Esophagus muscularis mucosa (tissue), 4 donors: ENCODE measurements around the gene HIC1. TPM values are rescaled to one million over a fixed set of nuclear protein-coding genes. Genes with fewer than 3 reads are reported as not detected.

Source experiments
- DNase-seq: peaks from one replicate; pipeline ENCODE4 v3.0.0-alpha.2; 2017; ENCODE audit errors: extremely low spot score
- H3K27ac ChIP-seq, 4 donors: fragments of 200-600 bp; sonication (generic); replicated peaks in 1 of 4; 1 replicate in 3 of 4; 2 replicates in 1 of 4; pipeline ENCODE4 v1.5.1; 2016 to 2019; ENCODE audit warnings: mild to moderate bottlenecking in 1 of 4
- H3K27me3 ChIP-seq, 4 donors: fragments of 200-600 bp; sonication (generic); one replicate each; pipeline versions ENCODE4 v1.5.1 to v1.6.0; 2016 to 2019
- H3K36me3 ChIP-seq, 4 donors: fragments of 200-600 bp; sonication (generic); one replicate each; pipeline ENCODE4 v1.5.1; 2016 to 2019
- H3K4me1 ChIP-seq, 4 donors: fragments of 200-600 bp; sonication (generic); one replicate each; pipeline ENCODE4 v1.5.1; 2016 to 2019
- H3K4me3 ChIP-seq, 4 donors: fragments of 200-600 bp; sonication (generic); 1 replicate in 2 of 4; 2 replicates in 2 of 4; pipeline ENCODE4 v1.5.1; 2016 to 2019; ENCODE audit warnings: mild to moderate bottlenecking in 4 of 4, moderate library complexity in 1 of 4
- H3K9me3 ChIP-seq, 4 donors: fragments of 200-600 bp; sonication (generic); 1 replicate in 3 of 4; 2 replicates in 1 of 4; pipeline ENCODE4 v1.5.1; 2016 to 2019
- CTCF ChIP-seq, 3 experiments: fragments of 200-600 bp in 2 of 3; fragments of 450-650 bp in 1 of 3; sonication (generic) in 2 of 3; IDR thresholded peaks; one replicate each; pipeline ENCODE4 v1.5.1; 2017 to 2019; ENCODE audit warnings: antibody characterized with exemption in 3 of 3, mild to moderate bottlenecking in 2 of 3, moderate library complexity in 1 of 3
- EP300 ChIP-seq: sonication (generic); formaldehyde crosslinking; IDR thresholded peaks from one replicate; pipeline ENCODE4 v1.6.1; 2017; ENCODE audit warnings: antibody characterized with exemption
- POLR2A ChIP-seq: fragments of 450-650 bp; IDR thresholded peaks from one replicate; pipeline ENCODE4 v1.6.1; 2017; ENCODE audit warnings: antibody characterized with exemption, moderate library complexity, mild to moderate bottlenecking, low read depth
- POLR2AphosphoS5 ChIP-seq, 2 donors: sonication (generic); formaldehyde crosslinking; IDR thresholded peaks; one replicate each; pipeline ENCODE4 v1.6.1; 2017; ENCODE audit warnings: antibody characterized with exemption in 2 of 2
- WGBS: methylation state at CpG from one replicate; pipeline ENCODE4 v1.1.5; 2018; 5-methylcytosine and 5-hydroxymethylcytosine counted together
- intact Hi-C: fragments of 100-400 bp; cut with DNase I; formaldehyde crosslinking; loops from one replicate; pipeline ENCODE4 v1.15.1; 2023
- total RNA-seq, 4 donors: library from RNA; depleted of rRNA; stranded (reverse); fragments of >200 nt; gene quantifications; one replicate each; pipeline versions ENCODE4 v1.1.0 to v1.2.1, GENCODE V29; 2016

HIC1 gene
- total RNA-seq, 4 donors from 2014 or later = 48.6 to 86.4 (median 54.9) TPM

DNA sequence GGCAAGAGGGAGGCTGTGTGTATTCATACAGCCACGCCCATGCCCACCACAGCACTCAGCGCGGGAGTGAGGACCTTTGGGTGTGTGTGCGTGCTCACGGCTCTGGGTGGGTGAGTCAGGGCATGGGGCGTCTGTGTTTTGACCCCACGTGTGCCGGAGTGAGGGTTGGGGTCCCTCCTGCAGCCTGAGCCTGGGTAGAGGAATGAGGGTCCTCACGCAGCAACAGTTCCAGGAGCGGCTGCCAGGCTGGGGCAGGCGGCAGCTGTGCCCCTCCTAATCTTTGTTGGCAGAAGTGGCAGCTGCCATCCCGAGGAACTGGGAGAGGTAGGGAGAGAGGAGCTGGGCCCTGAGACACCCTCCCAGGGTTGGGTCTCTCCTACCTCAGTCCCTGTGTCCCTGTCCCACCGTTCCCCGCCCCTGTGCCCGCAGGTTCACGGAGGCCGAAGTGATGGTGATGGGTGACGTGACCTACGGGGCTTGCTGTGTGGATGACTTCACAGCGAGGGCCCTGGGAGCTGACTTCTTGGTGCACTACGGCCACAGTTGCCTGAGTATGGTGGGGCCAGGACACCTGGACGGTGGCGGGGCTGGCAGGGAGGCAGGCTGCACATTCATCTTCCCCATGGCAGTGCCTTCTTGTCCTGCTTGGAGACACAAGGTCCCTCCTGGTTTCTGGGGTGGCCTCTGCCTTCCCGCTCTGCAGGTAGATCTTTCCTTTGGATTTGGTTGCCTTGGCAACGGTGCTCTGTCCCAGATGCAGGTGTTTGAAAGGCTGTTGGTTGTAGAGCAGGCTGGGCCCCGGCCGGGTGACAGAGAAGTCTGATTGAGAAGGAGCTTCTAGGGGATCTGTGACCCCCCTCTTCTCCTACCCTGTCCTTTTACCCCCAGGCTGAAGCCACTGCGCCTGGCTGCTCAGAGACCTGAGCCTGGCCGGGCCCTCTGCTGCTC is 19.1 kb upstream of the HIC1 start:
- no peak for DNase-seq

DNA sequence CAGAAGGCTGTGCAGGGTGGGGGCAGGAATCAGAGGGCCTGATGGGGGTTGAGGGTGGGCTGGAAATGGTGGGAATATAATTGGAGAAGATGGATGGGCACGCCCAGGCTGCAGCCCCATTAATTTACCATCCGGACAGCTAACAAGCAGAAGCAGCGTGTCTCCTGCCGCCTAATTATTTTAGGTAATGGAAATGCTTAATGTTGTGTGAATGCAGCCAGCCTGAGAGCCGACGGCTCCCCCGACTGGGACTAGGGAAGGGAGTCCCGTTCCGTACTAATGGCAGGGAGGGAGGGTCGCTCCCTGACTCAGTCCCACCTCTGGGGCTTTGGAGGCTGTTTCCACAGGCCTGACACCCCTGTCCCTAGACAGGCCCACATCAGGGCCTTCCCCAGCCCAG is 17.7 kb upstream of the HIC1 start:
- TF ChIP-seq POLR2AphosphoS5 (IDR thresholded peaks at IDR 0.05) = no peak
- no peak for TF ChIP-seq EP300
- TF ChIP-seq CTCF (IDR thresholded peaks at IDR 0.05) = no peak
- H3K4me1 ChIP-seq = peaks cover 7 to 25% (median 19%) of the 10 kb centered on the region in 4 donors
- intact Hi-C loops = loop anchor here (10.0 kb wide), 1 partner anchor 652 kb away; no protein-coding TSS in a partner anchor
- no peak overlapping the region for H3K27ac ChIP-seq
- no peaks in the 10 kb centered on the region for H3K9me3 ChIP-seq
- H3K4me3 ChIP-seq = no peak overlapping the region
- DNase-seq = no peak
- H3K36me3 ChIP-seq = peaks cover 21 to 72% (median 54%) of the 10 kb centered on the region in 4 donors
- 79% methylated on average over 8 of the region's 10 CpGs for WGBS
- H3K27me3 ChIP-seq = no peaks in the 10 kb centered on the region

More for the DNA sequence above, 19.1 kb upstream of the HIC1 start:
- Histone ChIP-seq H3K36me3 (peaks cover 21 to 72% (median 54%) of the 10 kb centered on the region in 4 donors), H3K4me3 (no peak overlapping the region), H3K27ac (no peak overlapping the region), H3K9me3 (no peaks in the 10 kb centered on the region), H3K27me3 (no peaks in the 10 kb centered on the region), H3K4me1 (peaks cover 11 to 30% (median 24%) of the 10 kb centered on the region in 4 donors)
- WGBS = 86% methylated on average over 27 of the region's 29 CpGs
- TF ChIP-seq CTCF (IDR thresholded peaks at IDR 0.05) (no peak), POLR2A (no peak), EP300 (no peak), POLR2AphosphoS5 (IDR thresholded peaks at IDR 0.05) (no peak)
- intact Hi-C loops = loop anchor here (10.0 kb wide), 1 partner anchor 651 kb away; no protein-coding TSS in a partner anchor

GRCh38 chr17:2040219-2040827 is 14.6 kb upstream of the HIC1 start:
- no peaks in the 10 kb centered on the region for H3K9me3 ChIP-seq
- TF ChIP-seq CTCF (IDR thresholded peaks at IDR 0.05) (no peak), EP300 (no peak), POLR2A (no peak), POLR2AphosphoS5 (IDR thresholded peaks at IDR 0.05) (no peak)
- peaks cover 22 to 70% (median 55%) of the 10 kb centered on the region in 4 donors for H3K36me3 ChIP-seq
- WGBS = 63% methylated on average over 3 of the region's 7 CpGs
- peak overlapping the region in 2 of 4 donors; percentile 84 to 95 for H3K27ac ChIP-seq
- H3K4me3 ChIP-seq = no peak overlapping the region
- no peak for DNase-seq
- intact Hi-C loops = loop anchor here (5.0 kb wide), 1 partner anchor 133 kb away; no protein-coding TSS in a partner anchor
- peaks cover 19 to 32% (median 31%) of the 10 kb centered on the region in 4 donors for H3K4me1 ChIP-seq
- no peaks in the 10 kb centered on the region for H3K27me3 ChIP-seq

GRCh38 chr17:2040942-2041560 is 13.9 kb upstream of the HIC1 start:
- no peak for DNase-seq
- WGBS = 56% methylated on average over 12 of the region's 16 CpGs
- peak overlapping the region; percentile 63 to 89 (median 84) for H3K4me3 ChIP-seq
- intact Hi-C loops = loop anchor here (5.0 kb wide), 1 partner anchor 134 kb away; no protein-coding TSS in a partner anchor
- H3K27me3 ChIP-seq = no peaks in the 10 kb centered on the region
- H3K4me1 ChIP-seq = peaks cover 19 to 32% (median 31%) of the 10 kb centered on the region in 4 donors
- no peaks in the 10 kb centered on the region for H3K9me3 ChIP-seq
- peak overlapping the region; percentile 84 to 95 (median 92) for H3K27ac ChIP-seq
- peaks cover 15 to 62% (median 50%) of the 10 kb centered on the region in 4 donors for H3K36me3 ChIP-seq
- TF ChIP-seq CTCF (IDR thresholded peaks at IDR 0.05) = no peak
- TF ChIP-seq EP300 = no peak
- no peak for TF ChIP-seq POLR2AphosphoS5 (IDR thresholded peaks at IDR 0.05)
- no peak for TF ChIP-seq POLR2A
